ENCODE results near the gene BMPR1B. TPM values are rescaled to one million over a fixed set of nuclear protein-coding genes. Genes with fewer than 3 reads are reported as not detected.

BMPR1B gene
- total and polyA plus RNA-seq, 2 of the 8 experiments (the other 6 are each of a cell fraction or from before 2014, with no cell fraction given): 0.14 to 1.1 TPM

GRCh38 chr4:95106408-95106928 is 348.7 kb downstream of the BMPR1B start:
- WGBS, 2 experiments (ENCODE audit: extremely low coverage in 1 of 2, insufficient coverage in 1 of 2, insufficient read length in 1 of 2, insufficient replicate concordance in 2 of 2, low coverage in 1 of 2, low lambda C conversion rate in 2 of 2, missing lambda C conversion rate in 1 of 2): 89% methylated on average over 2 of the region's 2 CpGs; no CpG with 5 or more reads in 1 of the 2 experiments
- no peak overlapping the region for H3K4me2 ChIP-seq (ENCODE audit: insufficient read depth in 1 of 2, low read depth in 2 of 2, low read length in 2 of 2)
- TF ChIP-seq GABPA (IDR thresholded peaks at IDR 0.05; ENCODE audit: borderline replicate concordance, insufficient read depth, low read length) (no peak), TBP (IDR thresholded peaks at IDR 0.05; ENCODE audit: low read depth, low read length) (no peak), ATF3 (IDR thresholded peaks at IDR 0.05; ENCODE audit: insufficient read depth, low read depth, low read length) (no peak), HDAC6 (IDR thresholded peaks at IDR 0.05; ENCODE audit: low read depth, low read length) (no peak), RAD21 (IDR thresholded peaks at IDR 0.05 in 1 of 2, conservative IDR thresholded peaks at IDR 0.05 in 1 of 2; ENCODE audit: low read depth in 2 of 2, low read length in 2 of 2) (no peak), CBX8 (IDR thresholded peaks at IDR 0.05; ENCODE audit: borderline replicate concordance, low read depth, low read length) (no peak)

More at GRCh38 chr4:95106408-95106928, 348.7 kb downstream of the BMPR1B start:
- no peak overlapping the region for H3K14ac ChIP-seq (ENCODE audit: insufficient read length)
- H3K79me1 ChIP-seq (ENCODE audit: low read depth, low read length): no peaks in the 10 kb centered on the region
- H2AFZ ChIP-seq (ENCODE audit: low read length): no peak overlapping the region
- no peak overlapping the region for H3K27ac ChIP-seq (ENCODE audit: low read depth, low read length)
- DNase-seq (ENCODE audit: low read depth in 1 of 2, low spot score in 2 of 2): no peak
- H4K5ac ChIP-seq (ENCODE audit: insufficient read length, low read depth, low read length): no peak overlapping the region
- H3K23ac ChIP-seq (ENCODE audit: insufficient read length): no peak overlapping the region
- H3K18ac ChIP-seq (ENCODE audit: extremely low read depth, low read length): no peak overlapping the region
- no peak overlapping the region for H4K8ac ChIP-seq (ENCODE audit: extremely low read depth, insufficient read depth, low read length)
- H3K36me3 ChIP-seq (ENCODE audit: control insufficient read depth in 2 of 4, insufficient read depth in 4 of 4, low read length in 3 of 4): no peaks in the 10 kb centered on the region; a peak in 1 of 8 replicates
- no peak overlapping the region for H2BK5ac ChIP-seq (ENCODE audit: low read depth, low read length)
- H3K23me2 ChIP-seq (ENCODE audit: low read depth, low read length): no peaks in the 10 kb centered on the region; the same call in 1 of the 2 replicates
- H3K27me3 ChIP-seq (replicated peaks in 1 of 4; ENCODE audit: control insufficient read depth in 3 of 4, extremely low read depth in 1 of 4, insufficient read depth in 3 of 4, low read length in 3 of 4): no peaks in the 10 kb centered on the region
- CTCF ChIA-PET (ENCODE audit: partially characterized antibody): interaction anchor here (0.9 to 3.7 kb wide), 3 partner anchors 9 to 447 kb away, joined by 3 to 10 read pairs (median 4); no protein-coding TSS in a partner anchor
- POLR2A ChIA-PET (ENCODE audit: partially characterized antibody): no interaction called here
- no peak overlapping the region for H3K9ac ChIP-seq (replicated peaks in 1 of 4; ENCODE audit: extremely low read depth in 1 of 4, low read depth in 3 of 4, low read length in 3 of 4)
- H3K79me2 ChIP-seq (ENCODE audit: control insufficient read depth in 1 of 2, insufficient read depth in 2 of 2, low read length in 2 of 2): no peaks in the 10 kb centered on the region
- no peak overlapping the region for H2BK120ac ChIP-seq (replicated peaks; ENCODE audit: low read depth, low read length)
- no peaks in the 10 kb centered on the region for H3K9me3 ChIP-seq (ENCODE audit: insufficient read depth in 2 of 2, low read depth in 1 of 2, low read length in 1 of 2)
- H2BK12ac ChIP-seq (ENCODE audit: low read depth, low read length): no peak overlapping the region
- H4K20me1 ChIP-seq (replicated peaks in 1 of 2; ENCODE audit: control insufficient read depth in 1 of 2, insufficient read depth in 2 of 2, low read length in 2 of 2): no peaks in the 10 kb centered on the region
- H4K91ac ChIP-seq (replicated peaks; ENCODE audit: insufficient read length, low read length): no peak overlapping the region
- no peaks in the 10 kb centered on the region for H3K4me1 ChIP-seq (replicated peaks in 1 of 4; ENCODE audit: control insufficient read depth in 3 of 4, insufficient read depth in 4 of 4, low read length in 3 of 4)
- no peak overlapping the region for H2BK20ac ChIP-seq (ENCODE audit: low read length)
- no peak for FAIRE-seq
- H2BK15ac ChIP-seq (ENCODE audit: low read length): no peak overlapping the region
- H2AK5ac ChIP-seq (ENCODE audit: low read depth, low read length): no peak overlapping the region
- H3K56ac ChIP-seq (replicated peaks; ENCODE audit: insufficient read length, low read depth, low read length): no peak overlapping the region
- H3K4me3 ChIP-seq (ENCODE audit: extremely low read depth in 1 of 4, insufficient read depth in 2 of 4, low read depth in 3 of 4, low read length in 4 of 4): no peak overlapping the region
- no peak overlapping the region for H3K4ac ChIP-seq (replicated peaks; ENCODE audit: insufficient read length, low read depth, low read length)

Data from H1 (cell line).